ENCODE data around the gene CLN3.

CLN3 gene

DNA sequence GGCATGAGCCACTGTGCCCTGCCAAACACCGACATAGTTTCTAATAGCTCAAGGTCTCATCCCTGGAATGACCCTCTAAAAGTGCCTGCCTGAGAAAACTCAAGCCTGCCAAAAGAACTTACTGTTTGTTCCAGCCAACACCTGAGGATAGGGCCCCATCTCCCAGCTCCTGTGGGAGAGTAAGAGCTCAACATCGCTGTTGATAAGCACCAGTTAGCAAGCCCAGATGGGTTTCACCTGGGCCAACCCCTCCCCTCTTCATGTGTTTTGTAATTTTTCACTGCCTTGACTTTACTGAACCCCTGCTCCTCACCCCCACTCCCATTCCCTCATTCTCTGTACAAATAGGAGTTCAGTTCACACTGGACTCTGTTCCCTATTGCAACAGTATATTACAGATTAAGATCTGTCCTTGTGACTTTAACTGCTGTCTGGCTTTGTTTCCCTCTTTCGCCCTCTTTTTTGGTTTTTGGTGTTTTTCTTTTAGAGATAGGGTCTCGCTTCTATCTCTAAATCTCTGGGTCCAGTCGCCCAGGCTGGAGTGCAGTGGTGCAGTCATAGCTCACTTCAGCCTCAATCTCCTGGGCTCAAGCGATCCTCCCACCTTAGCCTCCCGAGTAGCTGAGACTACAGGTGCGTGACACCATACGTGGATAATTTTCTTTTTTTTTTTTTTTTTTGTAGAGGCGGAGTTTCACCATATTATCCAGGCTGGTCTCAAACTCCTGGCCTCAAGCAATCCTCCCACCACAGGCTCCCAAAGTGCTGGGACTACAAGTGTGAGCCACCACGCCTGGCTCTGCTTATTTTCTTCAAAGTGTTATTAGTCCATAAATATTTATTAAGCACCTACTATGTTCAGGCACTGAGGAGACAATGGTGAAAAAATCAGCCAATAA is 34.6 kb upstream of the CLN3 start:
- H3K4me3 ChIP-seq (ENCODE audit: low read depth, low read length): no peak overlapping the region
- no peak for DNase-seq (ENCODE audit: low read depth)
- TF ChIP-seq, protein P1, sequence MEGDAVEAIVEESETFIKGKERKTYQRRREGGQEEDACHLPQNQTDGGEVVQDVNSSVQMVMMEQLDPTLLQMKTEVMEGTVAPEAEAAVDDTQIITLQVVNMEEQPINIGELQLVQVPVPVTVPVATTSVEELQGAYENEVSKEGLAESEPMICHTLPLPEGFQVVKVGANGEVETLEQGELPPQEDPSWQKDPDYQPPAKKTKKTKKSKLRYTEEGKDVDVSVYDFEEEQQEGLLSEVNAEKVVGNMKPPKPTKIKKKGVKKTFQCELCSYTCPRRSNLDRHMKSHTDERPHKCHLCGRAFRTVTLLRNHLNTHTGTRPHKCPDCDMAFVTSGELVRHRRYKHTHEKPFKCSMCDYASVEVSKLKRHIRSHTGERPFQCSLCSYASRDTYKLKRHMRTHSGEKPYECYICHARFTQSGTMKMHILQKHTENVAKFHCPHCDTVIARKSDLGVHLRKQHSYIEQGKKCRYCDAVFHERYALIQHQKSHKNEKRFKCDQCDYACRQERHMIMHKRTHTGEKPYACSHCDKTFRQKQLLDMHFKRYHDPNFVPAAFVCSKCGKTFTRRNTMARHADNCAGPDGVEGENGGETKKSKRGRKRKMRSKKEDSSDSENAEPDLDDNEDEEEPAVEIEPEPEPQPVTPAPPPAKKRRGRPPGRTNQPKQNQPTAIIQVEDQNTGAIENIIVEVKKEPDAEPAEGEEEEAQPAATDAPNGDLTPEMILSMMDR (conservative IDR thresholded peaks at IDR 0.05; ENCODE audit: low read depth, low read length): no peak

DNA sequence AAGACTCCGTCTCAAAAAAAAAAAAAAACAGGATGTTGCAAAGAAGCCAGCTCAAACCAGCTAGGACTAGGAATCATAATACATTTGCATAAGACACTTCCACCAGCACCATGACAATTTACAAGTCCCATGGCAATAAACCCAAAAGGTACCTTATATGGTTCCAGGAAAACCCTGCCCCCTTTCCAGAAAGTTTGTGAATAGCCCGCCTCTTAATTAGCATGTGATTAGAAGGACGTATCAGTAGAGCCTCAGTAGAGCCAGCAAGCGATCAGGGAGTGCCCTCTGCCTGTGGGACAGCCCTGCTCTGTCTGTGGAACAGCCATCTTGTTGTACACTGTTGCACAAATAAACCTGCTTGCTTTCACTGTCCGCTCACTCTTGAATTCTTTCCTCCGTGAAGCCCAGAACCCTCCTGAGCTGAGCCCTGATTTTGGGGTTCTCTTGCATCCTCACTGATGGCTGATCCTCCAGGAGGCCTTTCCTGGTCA is 32.9 kb upstream of the CLN3 start:
- peak; percentile 13 for DNase-seq (ENCODE audit: low read depth)
- no peak overlapping the region for H3K4me3 ChIP-seq (ENCODE audit: low read depth, low read length)
- TF ChIP-seq, protein P1 (conservative IDR thresholded peaks at IDR 0.05; ENCODE audit: low read depth, low read length): no peak

DNA sequence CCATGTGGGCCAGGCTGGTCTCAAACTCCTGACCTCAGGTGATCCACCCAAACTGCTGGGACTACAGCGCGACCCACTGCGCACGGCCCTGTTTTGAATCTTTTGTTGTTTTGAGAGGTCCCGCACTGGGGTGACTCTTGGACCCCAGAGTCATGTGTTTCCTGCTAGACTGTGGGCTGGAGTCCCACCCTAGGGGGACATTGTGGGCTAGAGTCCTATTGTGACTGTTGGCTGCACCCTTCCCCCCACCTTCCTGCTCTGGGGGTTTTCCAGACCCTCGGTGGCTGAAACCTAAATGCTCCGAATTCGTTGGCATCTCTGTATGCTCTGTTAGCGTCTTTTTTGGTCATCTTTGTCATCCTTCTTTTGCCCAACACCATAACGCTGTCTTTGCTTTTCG is 30.9 kb upstream of the CLN3 start:
- no peak for DNase-seq (ENCODE audit: low read depth)
- TF ChIP-seq, protein P1 (conservative IDR thresholded peaks at IDR 0.05; ENCODE audit: low read depth, low read length): no peak
- no peak overlapping the region for H3K4me3 ChIP-seq (ENCODE audit: low read depth, low read length)

DNA sequence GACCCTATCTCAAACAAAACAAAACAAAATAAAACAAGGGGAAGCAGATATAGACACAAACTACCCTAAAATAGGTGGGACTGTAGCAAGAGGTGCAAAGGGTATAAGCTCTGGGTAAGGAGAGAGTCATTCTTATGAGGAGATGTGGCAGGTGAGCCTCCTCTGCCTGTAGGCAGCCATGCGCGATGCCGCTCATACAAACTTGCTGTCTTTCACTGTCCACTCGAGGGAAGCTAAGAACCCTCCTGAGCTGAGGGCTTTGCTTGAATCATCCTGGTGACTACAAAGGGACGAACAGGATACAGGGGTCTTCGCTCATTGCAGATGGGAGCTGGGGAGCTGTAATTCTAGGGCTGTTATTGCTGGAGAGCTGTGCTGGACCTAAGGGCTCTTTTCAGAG is 29.6 kb upstream of the CLN3 start:
- DNase-seq (ENCODE audit: low read depth): no peak

DNA sequence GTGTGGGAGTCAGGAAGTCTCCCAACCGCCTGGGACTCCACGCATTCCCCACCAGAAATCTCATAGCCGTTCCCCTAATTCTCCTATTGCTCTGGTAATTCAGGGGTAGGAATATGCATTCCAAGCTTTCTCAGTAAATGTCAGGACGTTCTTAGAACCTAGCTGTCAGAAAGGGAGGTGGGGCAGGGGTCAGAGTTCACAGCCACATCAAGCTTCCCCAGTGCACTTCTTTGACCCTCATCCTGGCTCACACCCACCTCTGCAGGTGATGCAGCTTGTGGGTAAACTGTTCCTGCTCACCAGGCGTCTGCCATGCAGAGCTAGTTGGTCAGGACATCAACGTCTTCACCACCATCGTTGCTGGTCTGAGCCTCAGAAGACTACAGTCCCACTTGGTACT is 28.8 kb upstream of the CLN3 start:
- no peak for DNase-seq (ENCODE audit: low read depth)
- TF ChIP-seq, protein P1 (conservative IDR thresholded peaks at IDR 0.05; ENCODE audit: low read depth, low read length): no peak
- H3K4me3 ChIP-seq (ENCODE audit: low read depth, low read length): no peak overlapping the region

More for the DNA sequence above, 29.6 kb upstream of the CLN3 start:
- TF ChIP-seq, protein P1 (conservative IDR thresholded peaks at IDR 0.05; ENCODE audit: low read depth, low read length): no peak
- no peak overlapping the region for H3K4me3 ChIP-seq (ENCODE audit: low read depth, low read length)

DNA sequence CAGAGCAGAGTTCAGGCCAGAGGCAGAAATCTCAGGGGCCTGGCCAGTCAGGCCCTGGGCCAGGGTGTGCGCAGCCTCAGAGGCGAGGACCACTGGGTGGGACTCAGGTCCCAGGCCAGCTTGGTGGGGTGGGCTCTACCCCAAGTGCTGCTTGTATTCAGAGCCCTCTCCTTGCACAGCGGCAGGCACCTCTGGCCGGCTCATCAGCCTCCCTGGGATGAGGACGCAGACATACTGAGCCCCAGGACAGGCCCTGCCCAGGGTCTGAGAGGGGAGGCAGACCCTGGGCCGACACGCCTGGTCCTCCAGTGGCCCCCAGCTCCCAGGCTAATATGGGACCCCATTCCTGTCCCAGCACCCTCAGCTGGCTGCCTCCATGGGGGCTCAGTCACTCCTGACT is 22.4 kb upstream of the CLN3 start:
- TF ChIP-seq, protein P1 (conservative IDR thresholded peaks at IDR 0.05; ENCODE audit: low read depth, low read length): no peak
- H3K4me3 ChIP-seq (ENCODE audit: low read depth, low read length): no peak overlapping the region
- no peak for DNase-seq (ENCODE audit: low read depth)

All from choroid plexus epithelial cell (primary cell).